Mesendoderm (in vitro differentiated cells): Measurements from ENCODE around the gene ABCC1.
A peak's percentile ranks its signal among the peaks of the same experiment; 100 is the strongest.
"Not testable (repeated sequence)": the region's sequence is repeated elsewhere in the genome, so short reads cannot be mapped to it uniquely, and the experiment has no call there.

Source experiments
- DNase-seq: peaks from one replicate; pipeline ENCODE4 v3.0.0; 2013
- H2AK5ac ChIP-seq: 2 replicates; pipeline ENCODE4 v1.6.1; 2013; ENCODE audit warnings: low read length, inconsistent platforms
- H2BK120ac ChIP-seq: 2 replicates; pipeline ENCODE4 v1.6.1; 2013; ENCODE audit warnings: low read depth, mild to moderate bottlenecking, low read length, moderate library complexity, mixed read lengths
- H2BK15ac ChIP-seq: replicated peaks from 2 replicates; pipeline ENCODE4 v1.6.1; 2013; ENCODE audit warnings: low read depth, mild to moderate bottlenecking, moderate library complexity
- H2BK5ac ChIP-seq: 2 replicates; pipeline ENCODE4 v1.6.1; 2013; ENCODE audit warnings: low read length, inconsistent platforms
- H3K18ac ChIP-seq: 2 replicates; pipeline ENCODE4 v1.6.1; 2013; ENCODE audit warnings: mild to moderate bottlenecking, low read length, mixed read lengths
- H3K23ac ChIP-seq: one replicate; pipeline ENCODE4 v1.6.1; 2013; ENCODE audit warnings: low read length
- H3K27ac ChIP-seq: 2 replicates; pipeline ENCODE4 v1.5.1; 2013; ENCODE audit warnings: low read depth, mild to moderate bottlenecking, inconsistent platforms, low read length, moderate library complexity
- H3K27me3 ChIP-seq: 2 replicates; pipeline ENCODE4 v1.6.1; 2013; ENCODE audit warnings: low read length, control low read depth, mild to moderate bottlenecking, inconsistent platforms; ENCODE audit not compliant: insufficient read depth, poor library complexity
- H3K36me3 ChIP-seq: 2 replicates; pipeline ENCODE4 v1.6.1; 2013; ENCODE audit warnings: low read length, inconsistent platforms; ENCODE audit not compliant: control insufficient read depth, insufficient read depth
- H3K4ac ChIP-seq: one replicate; pipeline ENCODE4 v1.6.1; 2013; ENCODE audit warnings: low read depth, mild to moderate bottlenecking, low read length, moderate library complexity
- H3K4me1 ChIP-seq: 2 replicates; pipeline ENCODE4 v1.6.1; 2013; ENCODE audit warnings: low read depth, low read length, inconsistent platforms; ENCODE audit not compliant: control insufficient read depth
- H3K4me2 ChIP-seq: 2 replicates; pipeline ENCODE4 v1.6.1; 2013; ENCODE audit warnings: low read length
- H3K4me3 ChIP-seq: 2 replicates; pipeline ENCODE4 v1.5.1; 2013; ENCODE audit warnings: mild to moderate bottlenecking, low read length
- H3K56ac ChIP-seq: one replicate; pipeline ENCODE4 v1.6.1; 2013; ENCODE audit warnings: low read length
- H3K79me1 ChIP-seq: 2 replicates; pipeline ENCODE4 v1.6.1; 2013; ENCODE audit warnings: low read length, inconsistent platforms
- H3K79me2 ChIP-seq: 2 replicates; pipeline ENCODE4 v1.6.1; 2013; ENCODE audit warnings: mild to moderate bottlenecking, low read length; ENCODE audit not compliant: control insufficient read depth, insufficient read depth
- H3K9ac ChIP-seq: 2 replicates; pipeline ENCODE4 v1.6.1; 2013; ENCODE audit warnings: low read length, inconsistent platforms
- H4K5ac ChIP-seq: one replicate; pipeline ENCODE4 v1.6.1; 2013; ENCODE audit warnings: low read length
- H4K8ac ChIP-seq: one replicate; pipeline ENCODE4 v1.6.1; 2013; ENCODE audit warnings: low read depth, mild to moderate bottlenecking, control low read depth, low read length, moderate library complexity
- WGBS: extraction: QIAGEN DNeasy Blood & Tissue Kit; methylation state at CpG from one replicate; pipeline ENCODE4 v1.1.7; 2013; ENCODE audit warnings: low lambda C conversion rate, missing lambda C conversion rate; ENCODE audit not compliant: insufficient coverage; ENCODE audit errors: extremely low coverage; 5-methylcytosine and 5-hydroxymethylcytosine counted together

ABCC1 gene

DNA sequence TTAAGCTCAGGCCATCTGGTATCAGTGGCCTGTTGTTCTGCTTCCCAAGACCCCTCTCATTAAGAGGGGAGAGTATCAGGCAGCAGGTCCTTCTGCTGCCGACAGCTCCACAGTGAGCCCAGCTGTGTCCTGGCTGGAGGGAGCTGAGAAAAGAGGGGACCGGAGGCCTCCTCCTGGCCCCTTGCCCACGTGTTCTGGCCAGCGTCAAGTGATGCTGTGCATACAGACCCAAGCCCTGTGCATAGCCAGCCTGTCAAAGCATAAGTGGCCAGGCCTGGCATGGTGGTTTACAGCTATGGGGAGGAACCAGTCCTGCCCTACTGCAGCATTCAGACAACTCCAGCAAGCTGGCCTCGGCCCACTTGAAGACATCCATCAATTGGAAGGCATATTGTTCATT lies 225.9 kb downstream of the ABCC1 start:
- Histone ChIP-seq H3K23ac (no peak overlapping the region), H3K79me2 (no peaks in the 10 kb centered on the region), H3K18ac (no peak overlapping the region)

DNA sequence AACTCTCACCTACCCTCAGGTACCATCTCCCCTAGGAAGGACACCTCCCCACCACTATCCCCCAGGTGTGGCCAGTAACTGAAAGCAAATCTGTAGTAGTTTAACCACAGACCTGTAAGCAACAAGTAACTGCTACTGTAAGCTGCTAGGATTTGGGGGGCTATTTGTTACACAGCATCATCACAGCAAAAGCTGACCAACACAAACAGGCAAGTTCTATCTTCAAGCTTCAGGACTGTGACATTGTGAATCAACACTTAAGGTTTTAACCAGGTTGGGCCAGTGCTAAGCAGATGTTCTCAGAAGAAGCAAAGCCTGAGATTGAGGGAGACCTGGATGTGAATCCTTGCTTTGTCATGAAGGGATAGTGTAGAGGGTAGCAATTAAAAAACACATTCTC lies 226.9 kb downstream of the ABCC1 start:
- H3K9ac ChIP-seq: no peak overlapping the region
- no peak overlapping the region for H3K27ac ChIP-seq
- no peak overlapping the region for H2BK120ac ChIP-seq
- no peaks in the 10 kb centered on the region for H3K27me3 ChIP-seq
- no peak overlapping the region for H3K4ac ChIP-seq
- H3K79me1 ChIP-seq: no peaks in the 10 kb centered on the region
- H3K79me2 ChIP-seq: no peaks in the 10 kb centered on the region
- no peak overlapping the region for H2BK15ac ChIP-seq
- no peak overlapping the region for H4K8ac ChIP-seq
- H2BK5ac ChIP-seq: no peak overlapping the region
- no peaks in the 10 kb centered on the region for H3K4me1 ChIP-seq
- no peak overlapping the region for H3K4me2 ChIP-seq
- H3K18ac ChIP-seq: no peak overlapping the region
- H2AK5ac ChIP-seq: no peak overlapping the region
- no peak overlapping the region for H3K56ac ChIP-seq
- no peak overlapping the region for H3K23ac ChIP-seq
- no peak overlapping the region for H3K4me3 ChIP-seq
- no peak for DNase-seq
- H3K36me3 ChIP-seq: no peaks in the 10 kb centered on the region
- no peak overlapping the region for H4K5ac ChIP-seq

More for the DNA sequence above, 225.9 kb downstream of the ABCC1 start:
- Histone ChIP-seq H3K4me2 (no peak overlapping the region), H4K8ac (no peak overlapping the region), H3K27me3 (no peaks in the 10 kb centered on the region), H3K9ac (no peak overlapping the region), H4K5ac (no peak overlapping the region), H3K27ac (no peak overlapping the region), H2BK5ac (no peak overlapping the region), H3K4me1 (no peaks in the 10 kb centered on the region), H3K4ac (no peak overlapping the region), H3K36me3 (no peaks in the 10 kb centered on the region), H3K4me3 (no peak overlapping the region), H2AK5ac (no peak overlapping the region), H2BK15ac (no peak overlapping the region), H3K79me1 (no peaks in the 10 kb centered on the region), H2BK120ac (no peak overlapping the region), H3K56ac (no peak overlapping the region)
- DNase-seq: no peak
- WGBS: no CpG with 5 or more reads among the region's 5 CpGs

DNA sequence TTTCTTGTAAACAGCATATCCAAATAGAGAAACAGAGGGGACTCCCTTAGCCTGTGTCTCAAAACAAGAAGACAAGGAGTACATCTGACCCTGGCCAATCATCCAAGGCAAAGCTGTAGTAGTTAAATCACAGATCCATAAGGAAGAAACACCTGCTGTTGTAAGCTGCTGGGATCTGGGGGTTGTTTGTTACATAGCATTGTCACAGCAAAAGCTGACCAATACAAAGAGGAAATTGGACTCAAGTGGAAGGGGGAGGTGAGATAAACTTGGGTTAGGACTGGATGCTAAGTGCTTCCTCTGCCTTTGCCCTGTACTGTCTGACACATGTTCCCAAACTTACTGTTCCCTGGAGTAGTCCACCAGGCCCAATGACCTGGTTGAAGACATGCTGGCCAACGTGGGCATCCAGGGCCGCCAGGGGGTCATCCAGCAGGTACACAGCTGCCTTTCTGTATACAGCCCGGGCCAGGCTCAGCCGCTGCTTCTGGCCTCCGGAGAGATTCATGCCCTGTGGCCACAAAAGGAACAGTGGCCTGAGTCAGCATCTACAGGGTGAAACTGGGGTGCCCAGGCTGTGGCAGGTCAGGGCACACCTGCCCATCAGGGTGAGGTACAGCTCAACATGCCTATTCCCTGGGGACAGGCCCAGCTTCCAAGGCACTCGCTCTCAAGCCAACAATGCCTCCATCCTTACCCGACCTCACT lies 229.2 kb downstream of the ABCC1 start:
- no peak overlapping the region for H4K8ac ChIP-seq
- no peaks in the 10 kb centered on the region for H3K79me1 ChIP-seq
- H3K27me3 ChIP-seq: no peaks in the 10 kb centered on the region
- H2BK15ac ChIP-seq: no peak overlapping the region
- DNase-seq: no peak
- H2AK5ac ChIP-seq: no peak overlapping the region
- H2BK5ac ChIP-seq: no peak overlapping the region
- no peak overlapping the region for H3K4ac ChIP-seq
- H3K4me2 ChIP-seq: no peak overlapping the region
- H2BK120ac ChIP-seq: no peak overlapping the region
- H3K4me1 ChIP-seq: no peaks in the 10 kb centered on the region
- H3K9ac ChIP-seq: no peak overlapping the region
- H3K27ac ChIP-seq: no peak overlapping the region
- H3K79me2 ChIP-seq: no peaks in the 10 kb centered on the region
- no peak overlapping the region for H3K56ac ChIP-seq
- H4K5ac ChIP-seq: no peak overlapping the region
- H3K23ac ChIP-seq: no peak overlapping the region
- WGBS: no CpG with 5 or more reads among the region's 7 CpGs
- no peak overlapping the region for H3K18ac ChIP-seq
- no peak overlapping the region for H3K4me3 ChIP-seq
- H3K36me3 ChIP-seq: no peaks in the 10 kb centered on the region

DNA sequence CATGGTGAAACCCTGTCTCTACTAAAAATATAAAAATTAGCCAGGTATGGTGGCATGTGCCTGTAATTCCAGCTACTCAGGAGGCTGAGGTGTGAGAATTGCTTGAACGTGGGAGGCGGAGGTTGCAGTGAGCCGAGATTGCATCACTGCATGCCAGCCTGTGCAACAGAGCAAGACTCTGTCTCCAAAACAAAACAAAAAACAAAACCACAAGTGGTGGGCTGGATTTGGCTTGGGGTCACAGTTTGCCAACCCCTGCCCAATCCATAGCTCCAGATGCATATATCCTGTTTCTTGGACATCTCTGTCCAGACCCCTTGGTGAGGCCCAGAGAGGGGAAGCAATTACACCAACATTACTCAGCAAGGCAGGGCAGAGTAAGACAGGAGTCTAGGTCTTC lies 232.3 kb downstream of the ABCC1 start:
- not testable (repeated sequence) for DNase-seq, H3K4me1 ChIP-seq, H3K4me3 ChIP-seq, H3K4ac ChIP-seq, H3K27me3 ChIP-seq, H3K23ac ChIP-seq, H3K18ac ChIP-seq, H3K4me2 ChIP-seq, H3K79me1 ChIP-seq, H3K56ac ChIP-seq, H3K27ac ChIP-seq, H3K36me3 ChIP-seq, H2BK5ac ChIP-seq, H2BK15ac ChIP-seq, H3K9ac ChIP-seq, H4K5ac ChIP-seq, H2AK5ac ChIP-seq, H3K79me2 ChIP-seq, H2BK120ac ChIP-seq, H4K8ac ChIP-seq
- WGBS: no CpG with 5 or more reads among the region's 3 CpGs

- Histone ChIP-seq H2AK5ac (no peak overlapping the region), H2BK15ac (no peak overlapping the region), H3K79me1 (no peaks in the 10 kb centered on the region), H3K23ac (no peak overlapping the region), H3K4me1 (no peaks in the 10 kb centered on the region), H3K56ac (no peak overlapping the region), H2BK120ac (no peak overlapping the region), H3K4ac (no peak overlapping the region), H3K4me2 (no peak overlapping the region), H3K27me3 (no peaks in the 10 kb centered on the region), H3K18ac (no peak overlapping the region), H3K79me2 (no peaks in the 10 kb centered on the region), H3K27ac (no peak overlapping the region), H2BK5ac (no peak overlapping the region), H3K36me3 (no peaks in the 10 kb centered on the region), H4K5ac (no peak overlapping the region), H4K8ac (no peak overlapping the region), H3K4me3 (no peak overlapping the region), H3K9ac (no peak overlapping the region)
- WGBS: no CpG with 5 or more reads among the region's 8 CpGs
- no peak for DNase-seq
Measured at GRCh38 chr16:16182918-16183317, 233.5 kb downstream of the ABCC1 start.

- no peak overlapping the region for H2AK5ac ChIP-seq
- H2BK5ac ChIP-seq: no peak overlapping the region
- no peak overlapping the region for H3K56ac ChIP-seq
- no peak overlapping the region for H4K8ac ChIP-seq
- no peaks in the 10 kb centered on the region for H3K36me3 ChIP-seq
- H3K27ac ChIP-seq: no peak overlapping the region
- H3K79me1 ChIP-seq: no peaks in the 10 kb centered on the region
- no peak overlapping the region for H2BK15ac ChIP-seq
- H3K23ac ChIP-seq: no peak overlapping the region
- H3K4ac ChIP-seq: no peak overlapping the region
- no peaks in the 10 kb centered on the region for H3K4me1 ChIP-seq
- H3K18ac ChIP-seq: no peak overlapping the region
- WGBS: no CpG with 5 or more reads among the region's 8 CpGs
- no peaks in the 10 kb centered on the region for H3K79me2 ChIP-seq
- no peak overlapping the region for H3K4me2 ChIP-seq
- H3K4me3 ChIP-seq: no peak overlapping the region
- no peak overlapping the region for H2BK120ac ChIP-seq
- H4K5ac ChIP-seq: no peak overlapping the region
- DNase-seq: peak; percentile 61
- H3K9ac ChIP-seq: no peak overlapping the region
- H3K27me3 ChIP-seq: no peaks in the 10 kb centered on the region
Measured at GRCh38 chr16:16183562-16183961, 234.1 kb downstream of the ABCC1 start.
